Karpas-422 (cell line): Measurements from ENCODE around the gene ARHGEF28. TPM values are rescaled to one million over a fixed set of nuclear protein-coding genes. Genes with fewer than 3 reads are reported as not detected.

Experiments used
- DNase-seq: peaks from one replicate; pipeline ENCODE4 v3.0.0-alpha.2; 2015
- H2AFZ ChIP-seq: fragments of 200-600 bp; sonication (generic); 2 replicates; pipeline ENCODE4 v1.6.1; 2014; ENCODE audit warnings: antibody characterized with exemption, low read length, mixed read lengths
- H3K27ac ChIP-seq: fragments of 200-600 bp; sonication (generic); 2 replicates; pipeline ENCODE4 v1.5.1; 2014; ENCODE audit warnings: mild to moderate bottlenecking, low read length, moderate library complexity
- H3K27me3 ChIP-seq: fragments of 200-600 bp; sonication (generic); 2 replicates; pipeline ENCODE4 v1.6.1; 2014; ENCODE audit warnings: low read length, mixed read lengths
- H3K36me3 ChIP-seq: fragments of 200-600 bp; sonication (generic); 2 replicates; pipeline ENCODE4 v1.6.1; 2014; ENCODE audit warnings: low read length, mixed read lengths; ENCODE audit not compliant: insufficient read depth
- H3K4me1 ChIP-seq: fragments of 200-600 bp; sonication (generic); 2 replicates; pipeline ENCODE4 v1.6.1; 2014; ENCODE audit warnings: mild to moderate bottlenecking, low read length, mixed read lengths
- H3K4me2 ChIP-seq: fragments of 200-600 bp; sonication (generic); 2 replicates; pipeline ENCODE4 v1.6.1; 2014; ENCODE audit warnings: low read length, low read depth, mild to moderate bottlenecking; ENCODE audit not compliant: poor library complexity, severe bottlenecking
- H3K4me3 ChIP-seq: fragments of 200-600 bp; sonication (generic); 2 replicates; pipeline ENCODE4 v1.5.1; 2014; ENCODE audit warnings: mild to moderate bottlenecking, antibody characterized with exemption, low read length, mixed read lengths
- H3K79me2 ChIP-seq: fragments of 200-600 bp; sonication (generic); 2 replicates; pipeline ENCODE4 v1.6.1; 2014; ENCODE audit warnings: mild to moderate bottlenecking, low read length, mixed read lengths
- H3K9ac ChIP-seq: fragments of 200-600 bp; sonication (generic); 2 replicates; pipeline ENCODE4 v1.6.0; 2014; ENCODE audit warnings: low read length
- H3K9me2 ChIP-seq: fragments of 200-600 bp; sonication (generic), shearing (Covaris generic); replicated peaks from 2 replicates; pipeline ENCODE4 v1.6.0; 2014; ENCODE audit warnings: mild to moderate bottlenecking, low read length, moderate library complexity; ENCODE audit not compliant: insufficient read depth
- H3K9me3 ChIP-seq: fragments of 300-700, 200-600 bp; sonication (generic); 2 replicates; pipeline ENCODE4 v1.6.1; 2014; ENCODE audit warnings: low read length, mixed read lengths
- H4K20me1 ChIP-seq: fragments of 200-600 bp; sonication (generic); 2 replicates; pipeline ENCODE4 v1.6.1; 2014; ENCODE audit warnings: mild to moderate bottlenecking, antibody characterized with exemption, low read length, low read depth; ENCODE audit not compliant: insufficient read depth
- total RNA-seq: library from RNA; depleted of rRNA; stranded (reverse); fragments of >200 nt; shearing (Covaris generic); gene quantifications from 2 replicates; pipeline ENCODE4 v1.2.3, GENCODE V29; 2014; ENCODE audit warnings: low replicate concordance

ARHGEF28 gene
- total RNA-seq, 1 experiment from 2014 or later, result not detected

GRCh38 chr5:73831066-73831465 is 205.1 kb downstream of the ARHGEF28 start:
- H3K27me3 ChIP-seq, result no peaks in the 10 kb centered on the region
- no peak overlapping the region for H2AFZ ChIP-seq
- no peak overlapping the region for H3K27ac ChIP-seq

GRCh38 chr5:73834693-73835092 is 208.7 kb downstream of the ARHGEF28 start:
- DNase-seq, result no peak
- Histone ChIP-seq H3K36me3 (no peaks in the 10 kb centered on the region), H3K27me3 (no peaks in the 10 kb centered on the region), H4K20me1 (no peaks in the 10 kb centered on the region), H3K4me1 (no peaks in the 10 kb centered on the region), H3K9me3 (no peaks in the 10 kb centered on the region), H3K79me2 (no peaks in the 10 kb centered on the region), H2AFZ (no peak overlapping the region), H3K4me3 (no peak overlapping the region), H3K27ac (no peak overlapping the region), H3K9ac (no peak overlapping the region), H3K9me2 (no peaks in the 10 kb centered on the region), H3K4me2 (no peak overlapping the region)

More at GRCh38 chr5:73831066-73831465, 205.1 kb downstream of the ARHGEF28 start:
- Histone ChIP-seq H3K9me3 (no peaks in the 10 kb centered on the region), H3K4me3 (no peak overlapping the region), H4K20me1 (no peaks in the 10 kb centered on the region), H3K9ac (no peak overlapping the region), H3K9me2 (no peaks in the 10 kb centered on the region), H3K79me2 (no peaks in the 10 kb centered on the region), H3K36me3 (no peaks in the 10 kb centered on the region), H3K4me1 (no peaks in the 10 kb centered on the region), H3K4me2 (no peak overlapping the region)
- DNase-seq, result no peak

GRCh38 chr5:73835726-73836125 is 209.7 kb downstream of the ARHGEF28 start:
- Histone ChIP-seq H3K79me2 (no peaks in the 10 kb centered on the region), H3K27ac (no peak overlapping the region), H3K9ac (no peak overlapping the region), H4K20me1 (no peaks in the 10 kb centered on the region), H3K9me2 (no peaks in the 10 kb centered on the region), H3K4me1 (no peaks in the 10 kb centered on the region), H3K4me2 (no peak overlapping the region), H3K9me3 (no peaks in the 10 kb centered on the region), H3K36me3 (no peaks in the 10 kb centered on the region), H3K27me3 (no peaks in the 10 kb centered on the region), H3K4me3 (no peak overlapping the region), H2AFZ (no peak overlapping the region)
- DNase-seq, result no peak

- no peaks in the 10 kb centered on the region for H3K79me2 ChIP-seq
- no peaks in the 10 kb centered on the region for H3K4me1 ChIP-seq
- no peaks in the 10 kb centered on the region for H3K27me3 ChIP-seq
- no peak for DNase-seq
- no peak overlapping the region for H3K27ac ChIP-seq
- no peak overlapping the region for H3K4me2 ChIP-seq
- no peak overlapping the region for H3K9ac ChIP-seq
- no peak overlapping the region for H3K4me3 ChIP-seq
- H4K20me1 ChIP-seq, result no peaks in the 10 kb centered on the region
- no peaks in the 10 kb centered on the region for H3K36me3 ChIP-seq
- no peaks in the 10 kb centered on the region for H3K9me3 ChIP-seq
- no peaks in the 10 kb centered on the region for H3K9me2 ChIP-seq
- H2AFZ ChIP-seq, result no peak overlapping the region
These were observed 210.6 kb downstream of the ARHGEF28 start for GRCh38 chr5:73836607-73837006.

- H3K4me3 ChIP-seq, result no peak overlapping the region
- no peak for DNase-seq
- no peak overlapping the region for H2AFZ ChIP-seq
- H3K9me2 ChIP-seq, result no peaks in the 10 kb centered on the region
- H3K27ac ChIP-seq, result no peak overlapping the region
- no peaks in the 10 kb centered on the region for H3K27me3 ChIP-seq
- no peak overlapping the region for H3K4me2 ChIP-seq
- H3K4me1 ChIP-seq, result no peaks in the 10 kb centered on the region
- no peaks in the 10 kb centered on the region for H3K36me3 ChIP-seq
- H4K20me1 ChIP-seq, result no peaks in the 10 kb centered on the region
- no peaks in the 10 kb centered on the region for H3K79me2 ChIP-seq
- no peak overlapping the region for H3K9ac ChIP-seq
- no peaks in the 10 kb centered on the region for H3K9me3 ChIP-seq
These were observed 212.9 kb downstream of the ARHGEF28 start for GRCh38 chr5:73838901-73839300.

GRCh38 chr5:73841641-73842040 is 215.6 kb downstream of the ARHGEF28 start:
- H4K20me1 ChIP-seq, result no peaks in the 10 kb centered on the region

GRCh38 chr5:73844165-73844564 is 218.2 kb downstream of the ARHGEF28 start:
- Histone ChIP-seq H3K79me2 (no peaks in the 10 kb centered on the region), H3K9me2 (no peaks in the 10 kb centered on the region), H4K20me1 (no peaks in the 10 kb centered on the region), H3K27me3 (no peaks in the 10 kb centered on the region), H3K9me3 (no peaks in the 10 kb centered on the region), H3K9ac (no peak overlapping the region), H3K4me2 (no peak overlapping the region), H3K4me3 (no peak overlapping the region), H2AFZ (no peak overlapping the region), H3K36me3 (no peaks in the 10 kb centered on the region), H3K4me1 (no peaks in the 10 kb centered on the region), H3K27ac (no peak overlapping the region)
- DNase-seq, result no peak

More at GRCh38 chr5:73841641-73842040, 215.6 kb downstream of the ARHGEF28 start:
- no peak for DNase-seq
- Histone ChIP-seq H3K36me3 (no peaks in the 10 kb centered on the region), H3K9me3 (no peaks in the 10 kb centered on the region), H3K9ac (no peak overlapping the region), H3K79me2 (no peaks in the 10 kb centered on the region), H2AFZ (no peak overlapping the region), H3K9me2 (no peaks in the 10 kb centered on the region), H3K27ac (no peak overlapping the region), H3K4me3 (no peak overlapping the region), H3K4me1 (no peaks in the 10 kb centered on the region), H3K4me2 (no peak overlapping the region), H3K27me3 (no peaks in the 10 kb centered on the region)

- no peak overlapping the region for H3K4me2 ChIP-seq
- H3K4me1 ChIP-seq, result no peaks in the 10 kb centered on the region
- no peaks in the 10 kb centered on the region for H3K79me2 ChIP-seq
- no peak overlapping the region for H2AFZ ChIP-seq
- no peaks in the 10 kb centered on the region for H3K36me3 ChIP-seq
- no peak overlapping the region for H3K27ac ChIP-seq
- H3K9me2 ChIP-seq, result no peaks in the 10 kb centered on the region
- no peaks in the 10 kb centered on the region for H3K27me3 ChIP-seq
- no peak overlapping the region for H3K9ac ChIP-seq
- no peaks in the 10 kb centered on the region for H4K20me1 ChIP-seq
- DNase-seq, result no peak
- H3K4me3 ChIP-seq, result no peak overlapping the region
- no peaks in the 10 kb centered on the region for H3K9me3 ChIP-seq
These were observed 225.6 kb downstream of the ARHGEF28 start for GRCh38 chr5:73851471-73852181.
